VCaP (cell line): ENCODE data around the gene C1orf226.

Experiments
- H3K27ac ChIP-seq: fragments of 450-650 bp; 2 replicates; pipeline ENCODE4 v1.5.1; 2017
- CTCF ChIP-seq: fragments of 450-650 bp; conservative IDR thresholded peaks from 2 replicates; pipeline ENCODE4 v1.5.1; 2017; ENCODE audit warnings: mild to moderate bottlenecking, moderate library complexity

The C1orf226 gene

DNA sequence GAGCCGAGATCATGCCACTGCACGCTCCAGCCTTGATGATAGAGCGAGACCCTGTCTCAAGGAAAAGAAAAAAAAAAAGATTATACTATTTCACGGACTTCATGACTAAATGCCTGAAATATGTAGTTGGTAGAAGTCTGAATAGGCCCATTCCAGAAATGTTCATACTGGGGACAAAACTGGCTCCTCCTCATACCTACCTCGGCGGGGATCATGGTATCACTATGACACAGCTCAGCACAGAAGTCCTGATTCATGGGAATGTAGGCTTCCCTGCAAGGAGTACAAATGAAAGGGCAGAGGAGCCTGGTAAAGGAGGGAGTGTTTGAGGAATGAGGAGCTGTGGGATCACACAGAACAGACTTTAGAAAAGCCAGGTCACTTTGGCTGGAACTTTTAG lies 9.9 kb upstream of the C1orf226 start:
- TF ChIP-seq CTCF: no peak
- H3K27ac ChIP-seq: no peak overlapping the region

GRCh38 chr1:162372159-162373071 lies 9.1 kb upstream of the C1orf226 start:
- TF ChIP-seq CTCF: no peak
- no peak overlapping the region for H3K27ac ChIP-seq

GRCh38 chr1:162373072-162373427 lies 8.5 kb upstream of the C1orf226 start:
- no peak overlapping the region for H3K27ac ChIP-seq
- TF ChIP-seq CTCF: no peak

DNA sequence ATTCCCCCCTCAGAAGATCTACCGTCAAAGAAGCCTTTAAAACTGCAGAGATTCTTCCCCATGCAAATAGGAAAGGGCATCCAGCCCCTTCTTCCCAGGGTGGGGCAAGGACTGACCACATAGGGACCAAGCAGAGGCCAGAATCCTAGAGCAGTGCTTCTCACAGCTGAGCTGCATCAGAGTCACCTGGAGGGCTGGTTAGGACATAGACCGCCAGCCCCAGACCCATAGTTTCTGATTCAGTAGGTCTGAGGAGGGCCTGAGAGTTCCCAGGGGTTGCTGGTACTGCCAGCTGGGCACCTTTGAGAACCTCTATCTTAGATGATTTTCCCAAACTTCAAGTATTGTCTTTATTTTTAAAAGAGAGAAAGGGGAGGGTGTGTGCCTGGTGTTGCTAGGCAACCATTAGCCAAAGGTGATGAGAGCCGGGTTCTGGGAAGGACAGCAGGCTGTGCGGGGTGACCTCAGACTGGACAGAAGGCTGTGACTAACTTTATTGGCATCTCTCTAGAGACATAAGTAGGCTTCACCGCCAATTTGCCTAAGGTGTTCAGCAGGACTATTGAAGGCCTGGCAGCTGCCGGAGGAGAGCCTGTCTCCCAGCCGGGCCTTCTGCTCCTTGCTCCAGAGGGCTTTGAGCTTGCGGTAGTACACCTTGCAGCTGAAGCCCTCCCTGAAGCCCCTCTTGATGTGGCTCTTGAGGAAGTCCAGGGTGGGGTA lies 7.8 kb upstream of the C1orf226 start:
- TF ChIP-seq CTCF: no peak
- H3K27ac ChIP-seq: no peak overlapping the region

GRCh38 chr1:162374406-162374805 lies 7.1 kb upstream of the C1orf226 start:
- no peak for TF ChIP-seq CTCF
- H3K27ac ChIP-seq: no peak overlapping the region

DNA sequence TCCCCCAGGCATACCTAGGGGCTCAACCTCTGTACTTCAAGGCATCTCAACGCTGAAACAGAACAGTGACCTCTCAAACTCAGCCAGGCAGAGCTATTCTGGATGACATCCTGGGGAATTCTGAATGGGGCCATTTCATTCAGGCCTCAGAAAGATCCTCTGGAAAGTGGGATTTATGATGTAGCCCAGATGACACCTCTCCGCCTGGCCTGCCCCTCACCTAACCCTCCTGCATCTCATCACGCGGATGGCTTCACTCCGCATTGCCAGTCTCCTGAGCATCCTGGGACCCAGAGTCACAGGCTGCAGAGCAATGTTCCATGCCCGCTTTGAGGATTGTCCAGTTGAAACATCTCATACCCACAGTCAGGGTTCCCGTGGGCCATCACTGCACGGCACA lies 6.1 kb upstream of the C1orf226 start:
- no peak for TF ChIP-seq CTCF
- no peak overlapping the region for H3K27ac ChIP-seq

DNA sequence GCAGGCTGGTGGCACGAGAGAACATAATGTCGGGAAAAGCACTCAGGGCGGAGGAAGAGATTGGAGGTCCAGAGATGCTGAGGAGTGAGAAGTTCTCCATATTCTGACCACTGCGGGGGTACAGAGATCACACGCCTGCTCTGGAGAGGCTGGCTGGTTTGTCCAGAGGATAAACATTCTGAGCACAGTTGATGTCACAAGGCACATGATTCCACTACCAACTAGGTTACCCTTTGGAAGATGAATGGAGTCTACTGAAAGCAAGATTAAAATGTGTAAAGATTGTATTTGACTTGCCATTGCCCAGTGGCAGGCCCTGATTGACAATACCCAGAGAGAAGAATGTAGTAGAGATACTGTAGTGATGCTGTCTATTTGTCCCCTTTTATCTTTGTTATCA lies 4.8 kb upstream of the C1orf226 start, which contains the start of gene SPATA46:
TSS of gene SPATA46 (minus strand) at position 164 of the 400 bp plus-strand sequence. CDS start at position 100, 64 bp downstream.
- no peak for TF ChIP-seq CTCF
- no peak within 1 kb of the TSS for H3K27ac ChIP-seq
